Measurements from ENCODE around the gene SARS1. TPM values are rescaled to one million over a fixed set of nuclear protein-coding genes. Genes with fewer than 3 reads are reported as not detected.

The SARS1 gene
- total and polyA plus RNA-seq, 4 donors, result 57.5 to 132 (median 92.8) TPM

DNA sequence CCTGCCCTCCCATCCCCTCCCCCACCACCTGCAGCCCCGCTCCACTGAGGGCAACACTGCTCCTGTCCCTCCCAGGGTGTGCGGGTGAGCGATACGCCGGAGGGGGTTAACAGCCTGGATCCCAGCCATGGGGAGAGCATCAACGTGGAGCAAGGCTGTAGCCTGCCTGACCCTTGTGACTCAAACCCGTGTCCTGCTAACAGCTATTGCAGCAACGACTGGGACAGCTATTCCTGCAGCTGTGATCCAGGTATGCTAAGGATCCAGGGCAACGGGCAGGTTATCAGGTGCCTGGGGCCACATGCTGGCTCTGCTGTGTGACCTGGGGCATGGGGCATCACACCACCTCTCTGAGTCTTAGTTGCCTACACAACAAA is 50.6 kb downstream of the SARS1 start:
- no peaks in the 10 kb centered on the region for H3K27me3 ChIP-seq (ENCODE audit: control insufficient read depth in 4 of 4, insufficient read depth in 4 of 4, low read length in 3 of 4)
- H3K9ac ChIP-seq (ENCODE audit: low read depth in 1 of 2, low read length in 2 of 2), result no peak overlapping the region
- H3K4me1 ChIP-seq (ENCODE audit: control insufficient read depth in 4 of 4, insufficient read depth in 4 of 4, low read length in 3 of 4), result no peaks in the 10 kb centered on the region
- 69% methylated on average over 9 of the region's 9 CpGs for WGBS
- no peak overlapping the region for H3K27ac ChIP-seq (ENCODE audit: low read depth in 1 of 2, low read length in 2 of 2)
- H3K36me3 ChIP-seq (ENCODE audit: control insufficient read depth in 4 of 4, insufficient read depth in 3 of 4, low read depth in 1 of 4, low read length in 3 of 4), result no peaks in the 10 kb centered on the region
- no peaks in the 10 kb centered on the region for H3K9me3 ChIP-seq (ENCODE audit: control insufficient read depth in 4 of 4, low read length in 3 of 4)
- TF ChIP-seq, protein P1, sequence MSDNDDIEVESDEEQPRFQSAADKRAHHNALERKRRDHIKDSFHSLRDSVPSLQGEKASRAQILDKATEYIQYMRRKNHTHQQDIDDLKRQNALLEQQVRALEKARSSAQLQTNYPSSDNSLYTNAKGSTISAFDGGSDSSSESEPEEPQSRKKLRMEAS (IDR thresholded peaks at IDR 0.05), result no peak
- TF ChIP-seq JUND (IDR thresholded peaks at IDR 0.05) (no peak), FOXA1 (IDR thresholded peaks at IDR 0.05) (no peak), TAF1 (conservative IDR thresholded peaks at IDR 0.05) (no peak), HNF4G (IDR thresholded peaks at IDR 0.05) (no peak), NR2F2 (IDR thresholded peaks at IDR 0.05) (no peak), YY1 (IDR thresholded peaks at IDR 0.05) (no peak), SP1 (IDR thresholded peaks at IDR 0.05) (no peak), FOXA2 (IDR thresholded peaks at IDR 0.05) (no peak), EGR1 (IDR thresholded peaks at IDR 0.05; ENCODE audit: low read depth in 2 of 2) (no peak), RAD21 (IDR thresholded peaks at IDR 0.05) (no peak), HNF4A (conservative IDR thresholded peaks at IDR 0.05) (no peak), GABPA (IDR thresholded peaks at IDR 0.05 in 1 of 2, conservative IDR thresholded peaks at IDR 0.05 in 1 of 2) (no peak), RXRA (IDR thresholded peaks at IDR 0.05) (no peak)
- TF ChIP-seq, protein P2, sequence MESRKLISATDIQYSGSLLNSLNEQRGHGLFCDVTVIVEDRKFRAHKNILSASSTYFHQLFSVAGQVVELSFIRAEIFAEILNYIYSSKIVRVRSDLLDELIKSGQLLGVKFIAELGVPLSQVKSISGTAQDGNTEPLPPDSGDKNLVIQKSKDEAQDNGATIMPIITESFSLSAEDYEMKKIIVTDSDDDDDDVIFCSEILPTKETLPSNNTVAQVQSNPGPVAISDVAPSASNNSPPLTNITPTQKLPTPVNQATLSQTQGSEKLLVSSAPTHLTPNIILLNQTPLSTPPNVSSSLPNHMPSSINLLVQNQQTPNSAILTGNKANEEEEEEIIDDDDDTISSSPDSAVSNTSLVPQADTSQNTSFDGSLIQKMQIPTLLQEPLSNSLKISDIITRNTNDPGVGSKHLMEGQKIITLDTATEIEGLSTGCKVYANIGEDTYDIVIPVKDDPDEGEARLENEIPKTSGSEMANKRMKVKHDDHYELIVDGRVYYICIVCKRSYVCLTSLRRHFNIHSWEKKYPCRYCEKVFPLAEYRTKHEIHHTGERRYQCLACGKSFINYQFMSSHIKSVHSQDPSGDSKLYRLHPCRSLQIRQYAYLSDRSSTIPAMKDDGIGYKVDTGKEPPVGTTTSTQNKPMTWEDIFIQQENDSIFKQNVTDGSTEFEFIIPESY (IDR thresholded peaks at IDR 0.05), result no peak
- TF ChIP-seq, protein P3, sequence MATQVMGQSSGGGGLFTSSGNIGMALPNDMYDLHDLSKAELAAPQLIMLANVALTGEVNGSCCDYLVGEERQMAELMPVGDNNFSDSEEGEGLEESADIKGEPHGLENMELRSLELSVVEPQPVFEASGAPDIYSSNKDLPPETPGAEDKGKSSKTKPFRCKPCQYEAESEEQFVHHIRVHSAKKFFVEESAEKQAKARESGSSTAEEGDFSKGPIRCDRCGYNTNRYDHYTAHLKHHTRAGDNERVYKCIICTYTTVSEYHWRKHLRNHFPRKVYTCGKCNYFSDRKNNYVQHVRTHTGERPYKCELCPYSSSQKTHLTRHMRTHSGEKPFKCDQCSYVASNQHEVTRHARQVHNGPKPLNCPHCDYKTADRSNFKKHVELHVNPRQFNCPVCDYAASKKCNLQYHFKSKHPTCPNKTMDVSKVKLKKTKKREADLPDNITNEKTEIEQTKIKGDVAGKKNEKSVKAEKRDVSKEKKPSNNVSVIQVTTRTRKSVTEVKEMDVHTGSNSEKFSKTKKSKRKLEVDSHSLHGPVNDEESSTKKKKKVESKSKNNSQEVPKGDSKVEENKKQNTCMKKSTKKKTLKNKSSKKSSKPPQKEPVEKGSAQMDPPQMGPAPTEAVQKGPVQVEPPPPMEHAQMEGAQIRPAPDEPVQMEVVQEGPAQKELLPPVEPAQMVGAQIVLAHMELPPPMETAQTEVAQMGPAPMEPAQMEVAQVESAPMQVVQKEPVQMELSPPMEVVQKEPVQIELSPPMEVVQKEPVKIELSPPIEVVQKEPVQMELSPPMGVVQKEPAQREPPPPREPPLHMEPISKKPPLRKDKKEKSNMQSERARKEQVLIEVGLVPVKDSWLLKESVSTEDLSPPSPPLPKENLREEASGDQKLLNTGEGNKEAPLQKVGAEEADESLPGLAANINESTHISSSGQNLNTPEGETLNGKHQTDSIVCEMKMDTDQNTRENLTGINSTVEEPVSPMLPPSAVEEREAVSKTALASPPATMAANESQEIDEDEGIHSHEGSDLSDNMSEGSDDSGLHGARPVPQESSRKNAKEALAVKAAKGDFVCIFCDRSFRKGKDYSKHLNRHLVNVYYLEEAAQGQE (IDR thresholded peaks at IDR 0.05), result no peak
- TF ChIP-seq, protein P4, sequence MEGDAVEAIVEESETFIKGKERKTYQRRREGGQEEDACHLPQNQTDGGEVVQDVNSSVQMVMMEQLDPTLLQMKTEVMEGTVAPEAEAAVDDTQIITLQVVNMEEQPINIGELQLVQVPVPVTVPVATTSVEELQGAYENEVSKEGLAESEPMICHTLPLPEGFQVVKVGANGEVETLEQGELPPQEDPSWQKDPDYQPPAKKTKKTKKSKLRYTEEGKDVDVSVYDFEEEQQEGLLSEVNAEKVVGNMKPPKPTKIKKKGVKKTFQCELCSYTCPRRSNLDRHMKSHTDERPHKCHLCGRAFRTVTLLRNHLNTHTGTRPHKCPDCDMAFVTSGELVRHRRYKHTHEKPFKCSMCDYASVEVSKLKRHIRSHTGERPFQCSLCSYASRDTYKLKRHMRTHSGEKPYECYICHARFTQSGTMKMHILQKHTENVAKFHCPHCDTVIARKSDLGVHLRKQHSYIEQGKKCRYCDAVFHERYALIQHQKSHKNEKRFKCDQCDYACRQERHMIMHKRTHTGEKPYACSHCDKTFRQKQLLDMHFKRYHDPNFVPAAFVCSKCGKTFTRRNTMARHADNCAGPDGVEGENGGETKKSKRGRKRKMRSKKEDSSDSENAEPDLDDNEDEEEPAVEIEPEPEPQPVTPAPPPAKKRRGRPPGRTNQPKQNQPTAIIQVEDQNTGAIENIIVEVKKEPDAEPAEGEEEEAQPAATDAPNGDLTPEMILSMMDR (IDR thresholded peaks at IDR 0.05; ENCODE audit: low read depth, low read length, missing input control), result no peak
- TF ChIP-seq, protein P5, sequence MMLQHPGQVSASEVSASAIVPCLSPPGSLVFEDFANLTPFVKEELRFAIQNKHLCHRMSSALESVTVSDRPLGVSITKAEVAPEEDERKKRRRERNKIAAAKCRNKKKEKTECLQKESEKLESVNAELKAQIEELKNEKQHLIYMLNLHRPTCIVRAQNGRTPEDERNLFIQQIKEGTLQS (IDR thresholded peaks at IDR 0.05), result no peak
- H3K4me3 ChIP-seq (ENCODE audit: low read depth in 1 of 3, low read length in 3 of 3), result no peak overlapping the region
- DNase-seq (ENCODE audit: low spot score), result no peak
